Natural killer cell (primary cell): ENCODE measurements around the gene KXD1. TPM values are rescaled to one million over a fixed set of nuclear protein-coding genes. Genes with fewer than 3 reads are reported as not detected.

Experiments
- ATAC-seq, 3 donors: fragments of 150-1000 bp in 2 of 3; fragments of 200-7000 bp in 1 of 3; cut with Tn5 transposase; 1 replicate in 1 of 3; 2 replicates in 2 of 3; pipeline ENCODE4 v1.10.0; 2021; ENCODE audit warnings: mild to moderate bottlenecking in 2 of 3, moderate library complexity in 2 of 3
- DNase-seq, 2 donors: peaks; one replicate each; pipeline versions ENCODE4 v3.0.0 to v3.0.0-alpha.2; 2013 to 2021; ENCODE audit warnings: mixed read lengths in 1 of 2
- H3K27ac ChIP-seq: one replicate; pipeline ENCODE4 v1.5.1; 2013; ENCODE audit warnings: mild to moderate bottlenecking, low read length
- H3K27me3 ChIP-seq: one replicate; pipeline ENCODE4 v1.6.1; 2013; ENCODE audit warnings: low read length; ENCODE audit not compliant: control insufficient read depth, insufficient read depth
- H3K36me3 ChIP-seq: one replicate; pipeline ENCODE4 v1.6.1; 2013; ENCODE audit warnings: low read length; ENCODE audit not compliant: control insufficient read depth, insufficient read depth
- H3K4me1 ChIP-seq: one replicate; pipeline ENCODE4 v1.6.1; 2013; ENCODE audit warnings: low read length; ENCODE audit not compliant: control insufficient read depth, insufficient read depth
- H3K4me3 ChIP-seq: one replicate; pipeline ENCODE4 v1.5.1; 2013; ENCODE audit warnings: low read length
- H3K9me3 ChIP-seq: one replicate; pipeline ENCODE4 v1.6.1; 2013; ENCODE audit warnings: low read length; ENCODE audit not compliant: control insufficient read depth, insufficient read depth
- H3K27ac Mint-ChIP-seq, 2 donors: one replicate each; pipeline ENCODE4 v1.8.0; 2022; ENCODE audit warnings: mild to moderate bottlenecking in 2 of 2, mixed read lengths in 2 of 2, moderate library complexity in 1 of 2
- H3K27me3 Mint-ChIP-seq, 2 donors: one replicate each; pipeline ENCODE4 v1.8.0; 2022; ENCODE audit warnings: low read depth in 2 of 2, mixed read lengths in 2 of 2
- H3K36me3 Mint-ChIP-seq: one replicate; pipeline ENCODE4 v1.8.0; 2022; ENCODE audit warnings: mixed read lengths
- H3K4me1 Mint-ChIP-seq, 2 donors: one replicate each; pipeline ENCODE4 v1.8.0; 2022; ENCODE audit warnings: mixed read lengths in 2 of 2
- H3K4me3 Mint-ChIP-seq: one replicate; pipeline ENCODE4 v1.8.0; 2022; ENCODE audit warnings: mild to moderate bottlenecking, moderate library complexity, mixed read lengths
- H3K9me3 Mint-ChIP-seq, 2 donors: one replicate each; pipeline ENCODE4 v1.8.0; 2022; ENCODE audit warnings: mixed read lengths in 2 of 2
- CTCF ChIP-seq: fragments of 200-600 bp; IDR thresholded peaks from one replicate; pipeline ENCODE4 v1.8.0; 2022; ENCODE audit warnings: antibody characterized with exemption
- WGBS: methylation state at CpG from one replicate; pipeline ENCODE4 v1.1.7; 2013; ENCODE audit warnings: missing lambda C conversion rate; ENCODE audit not compliant: insufficient coverage; 5-methylcytosine and 5-hydroxymethylcytosine counted together
- intact Hi-C: fragments of 100-400 bp; cut with micrococcal nuclease; formaldehyde crosslinking; loops from one replicate; pipeline ENCODE4 v1.14.2; 2022
- total RNA-seq, 4 donors: library from RNA; stranded (reverse); fragments of 120-200 nt in 1 of 4; gene quantifications; one replicate each; pipeline versions ENCODE4 v1.2.3 to v1.2.4, GENCODE V29; 2013 to 2022

Gene KXD1
- total RNA-seq, 3 donors from 2014 or later (not counting 1 experiment from before 2014, with no cell fraction given), result 83.2 to 88.8 (median 86.9) TPM

- Mint-ChIP-seq H3K27ac (no peak overlapping the region), H3K36me3 (no peaks in the 10 kb centered on the region)
- ATAC-seq, result no peak
These were observed 19.8 kb downstream of the KXD1 start for GRCh38 chr19:18577365-18577914.

GRCh38 chr19:18580311-18580710 is 22.6 kb downstream of the KXD1 start:
- no peak overlapping the region for H3K4me3 ChIP-seq
- 81% methylated on average over 7 of the region's 7 CpGs for WGBS
- peaks cover 10% of the 10 kb centered on the region for H3K36me3 ChIP-seq
- ATAC-seq (no peak), DNase-seq (no peak)
- no peaks in the 10 kb centered on the region for H3K4me1 ChIP-seq
- H3K4me3 Mint-ChIP-seq, result no peak overlapping the region
- H3K27ac Mint-ChIP-seq, result no peak overlapping the region
- H3K27ac ChIP-seq, result no peak overlapping the region
- no peaks in the 10 kb centered on the region for H3K36me3 Mint-ChIP-seq
- no peak for TF ChIP-seq CTCF
- H3K27me3 Mint-ChIP-seq, result peaks cover 0 to 4% of the 10 kb centered on the region in 2 donors
- H3K27me3 ChIP-seq, result no peaks in the 10 kb centered on the region
- intact Hi-C loops, result no loop called here
- no peaks in the 10 kb centered on the region for H3K9me3 ChIP-seq
- H3K9me3 Mint-ChIP-seq, result no peaks in the 10 kb centered on the region
- H3K4me1 Mint-ChIP-seq, result peaks cover 0 to under 1% of the 10 kb centered on the region in 2 donors

More at GRCh38 chr19:18577365-18577914, 19.8 kb downstream of the KXD1 start:
- peaks cover 6 to 13% of the 10 kb centered on the region in 2 donors for H3K4me1 Mint-ChIP-seq
- no peak for TF ChIP-seq CTCF
- WGBS, result 95% methylated on average over 21 of the region's 21 CpGs
- Histone ChIP-seq H3K27ac (no peak overlapping the region), H3K4me1 (peaks cover 12% of the 10 kb centered on the region), H3K36me3 (peaks cover 27% of the 10 kb centered on the region), H3K27me3 (no peaks in the 10 kb centered on the region), H3K9me3 (no peaks in the 10 kb centered on the region), H3K4me3 (no peak overlapping the region)
- H3K27me3 Mint-ChIP-seq, result no peaks in the 10 kb centered on the region
- H3K9me3 Mint-ChIP-seq, result no peaks in the 10 kb centered on the region
- H3K4me3 Mint-ChIP-seq, result no peak overlapping the region
- intact Hi-C loops, result no loop called here
- no peak for DNase-seq

GRCh38 chr19:18586306-18586705 is 28.6 kb downstream of the KXD1 start:
- H3K9me3 ChIP-seq, result no peaks in the 10 kb centered on the region
- H3K36me3 ChIP-seq, result peaks cover 4% of the 10 kb centered on the region
- DNase-seq (no peak), ATAC-seq (no peak)
- Mint-ChIP-seq H3K27me3 (peaks cover 0 to 4% of the 10 kb centered on the region in 2 donors), H3K36me3 (no peaks in the 10 kb centered on the region), H3K9me3 (no peaks in the 10 kb centered on the region), H3K4me1 (peaks cover 9 to 28% of the 10 kb centered on the region in 2 donors), H3K27ac (no peak overlapping the region), H3K4me3 (no peak overlapping the region)
- no peak overlapping the region for H3K4me3 ChIP-seq
- 25% methylated on average over 1 of the region's 2 CpGs for WGBS
- no peak for TF ChIP-seq CTCF
- no peaks in the 10 kb centered on the region for H3K27me3 ChIP-seq
- no peak overlapping the region for H3K27ac ChIP-seq
- intact Hi-C loops, result loop anchor here (5.0 kb wide), 1 partner anchor 109 kb away; no protein-coding TSS in a partner anchor
- H3K4me1 ChIP-seq, result peaks cover 29% of the 10 kb centered on the region

GRCh38 chr19:18587561-18587960 is 29.9 kb downstream of the KXD1 start:
- DNase-seq, result peak in 1 of 2 donors; percentile 28
- H3K27ac Mint-ChIP-seq, result peak overlapping the region in 1 of 2 donors; percentile 86
- Histone ChIP-seq H3K36me3 (peaks cover 4% of the 10 kb centered on the region), H3K4me1 (peaks cover 29% of the 10 kb centered on the region), H3K27me3 (no peaks in the 10 kb centered on the region), H3K4me3 (no peak overlapping the region), H3K27ac (peak overlapping the region; percentile 77), H3K9me3 (no peaks in the 10 kb centered on the region)
- H3K4me3 Mint-ChIP-seq, result peak overlapping the region; percentile 21
- no peaks in the 10 kb centered on the region for H3K36me3 Mint-ChIP-seq
- 78% methylated on average over 10 of the region's 12 CpGs for WGBS
- no peak for TF ChIP-seq CTCF
- no peak for ATAC-seq
- peaks cover 0 to 4% of the 10 kb centered on the region in 2 donors for H3K27me3 Mint-ChIP-seq
- H3K4me1 Mint-ChIP-seq, result peaks cover 9 to 28% of the 10 kb centered on the region in 2 donors
- intact Hi-C loops, result loop anchor here (5.0 kb wide), 1 partner anchor 110 kb away; no protein-coding TSS in a partner anchor
- no peaks in the 10 kb centered on the region for H3K9me3 Mint-ChIP-seq
